ENCODE data around the gene BNIP1.

GRCh38 chr5:173163219-173163618 is 18.9 kb downstream of the BNIP1 start:
- no peak for TF ChIP-seq CTCF (IDR thresholded peaks at IDR 0.05)
- TF ChIP-seq POLR2A (IDR thresholded peaks at IDR 0.05), result no peak

All from ovary (tissue), 3 donors.